ENCODE results near the gene MYO15B.
A peak's percentile ranks its signal among the peaks of the same experiment; 100 is the strongest.

MYO15B gene

GRCh38 chr17:75665981-75666380 lies 78.4 kb downstream of the MYO15B start:
- no peak for DNase-seq (ENCODE audit: low read depth in 2 of 2)

GRCh38 chr17:75666959-75667790 lies 79.6 kb downstream of the MYO15B start, which contains the start of the genes RECQL5 and SAP30BP:
Gene RECQL5 (minus strand): TSS chr17:75667154. CDS start chr17:75666557, 597 bp downstream.
Gene SAP30BP (plus strand): TSS chr17:75667338. CDS start chr17:75667373, 35 bp downstream.
- peak; percentile 91 to 95 for DNase-seq (ENCODE audit: low read depth in 2 of 2)

GRCh38 chr17:75667825-75668224 lies 80.2 kb downstream of the MYO15B start:
- no peak for DNase-seq (ENCODE audit: low read depth in 2 of 2)

- no peak for DNase-seq (ENCODE audit: low read depth in 2 of 2)
Measured at GRCh38 chr17:75668489-75668888, 80.9 kb downstream of the MYO15B start.

- no peak for DNase-seq (ENCODE audit: low read depth in 2 of 2)
Measured at GRCh38 chr17:75670868-75671267, 83.3 kb downstream of the MYO15B start.

GRCh38 chr17:75672011-75672410 lies 84.4 kb downstream of the MYO15B start:
- DNase-seq (ENCODE audit: low read depth in 2 of 2): no peak

- no peak for DNase-seq (ENCODE audit: low read depth in 2 of 2)
Measured at GRCh38 chr17:75673487-75673886, 85.9 kb downstream of the MYO15B start.
